A673 (cell line): Measurements from ENCODE around the gene CFAP92.

Experiments used
- CTCF ChIP-seq: fragments of 300-800, 200-600 bp; sonication (generic); conservative IDR thresholded peaks from 2 replicates; pipeline ENCODE4 v1.5.1; 2017; ENCODE audit warnings: low read depth, mild to moderate bottlenecking, antibody characterized with exemption, low read length, moderate library complexity, mixed read lengths
- EZH2 ChIP-seq: fragments of 200-600 bp; sonication (generic); IDR thresholded peaks from 2 replicates; pipeline ENCODE4 v1.6.1; 2017; ENCODE audit warnings: borderline replicate concordance, low read depth, mild to moderate bottlenecking, mixed read lengths, antibody characterized with exemption, low read length; ENCODE audit not compliant: poor library complexity, severe bottlenecking

GRCh38 chr3:129004639-129005295 lies 10.9 kb upstream of the CFAP92 start:
- no peak for TF ChIP-seq EZH2
- TF ChIP-seq CTCF: no peak
